Activated naive CD8-positive, alpha-beta T cell treated with anti-CD3 and anti-CD28 coated beads, Interleukin-2, amount 50 U/mL, for 24 hours (primary cell): ENCODE measurements around the gene TBPL1.

Source experiments
- ATAC-seq: fragments of 150-1000 bp; cut with Tn5 transposase; one replicate; pipeline ENCODE4 v1.10.0; 2021
- DNase-seq: peaks from one replicate; pipeline ENCODE4 v3.0.0; 2021
- H3K27ac Mint-ChIP-seq: one replicate; pipeline ENCODE4 v1.8.0; 2021; ENCODE audit warnings: mild to moderate bottlenecking, mixed read lengths
- H3K27me3 Mint-ChIP-seq: one replicate; pipeline ENCODE4 v1.8.0; 2021; ENCODE audit warnings: mixed read lengths
- H3K36me3 Mint-ChIP-seq: one replicate; pipeline ENCODE4 v1.8.0; 2021; ENCODE audit warnings: low read depth, mixed read lengths
- H3K4me1 Mint-ChIP-seq: one replicate; pipeline ENCODE4 v1.8.0; 2021; ENCODE audit warnings: mixed read lengths
- H3K4me3 Mint-ChIP-seq: one replicate; pipeline ENCODE4 v1.8.0; 2021; ENCODE audit warnings: mild to moderate bottlenecking, moderate library complexity, mixed read lengths
- H3K9me3 Mint-ChIP-seq: one replicate; pipeline ENCODE4 v1.8.0; 2021; ENCODE audit warnings: mixed read lengths

TBPL1 gene

GRCh38 chr6:133939778-133940667 is 13.0 kb upstream of the TBPL1 start:
- Mint-ChIP-seq H3K4me3 (no peak overlapping the region), H3K4me1 (no peaks in the 10 kb centered on the region)
- ATAC-seq = no peak

GRCh38 chr6:133945158-133945557 is 7.9 kb upstream of the TBPL1 start:
- H3K4me3 Mint-ChIP-seq = no peak overlapping the region
- H3K9me3 Mint-ChIP-seq = no peaks in the 10 kb centered on the region
- peaks cover 6% of the 10 kb centered on the region for H3K27me3 Mint-ChIP-seq
- H3K36me3 Mint-ChIP-seq = no peaks in the 10 kb centered on the region
- H3K27ac Mint-ChIP-seq = no peak overlapping the region
- ATAC-seq (peak; percentile 24), DNase-seq (no peak)
- no peaks in the 10 kb centered on the region for H3K4me1 Mint-ChIP-seq

More at GRCh38 chr6:133939778-133940667, 13.0 kb upstream of the TBPL1 start:
- Mint-ChIP-seq H3K27ac (no peak overlapping the region), H3K27me3 (peaks cover 11% of the 10 kb centered on the region), H3K36me3 (no peaks in the 10 kb centered on the region), H3K9me3 (no peaks in the 10 kb centered on the region)
- no peak for DNase-seq

GRCh38 chr6:133947302-133947900 is 5.6 kb upstream of the TBPL1 start:
- Mint-ChIP-seq H3K4me3 (no peak overlapping the region), H3K27me3 (no peaks in the 10 kb centered on the region), H3K36me3 (no peaks in the 10 kb centered on the region), H3K9me3 (no peaks in the 10 kb centered on the region), H3K4me1 (peaks cover 8% of the 10 kb centered on the region), H3K27ac (no peak overlapping the region)
- ATAC-seq (no peak), DNase-seq (no peak)

DNA sequence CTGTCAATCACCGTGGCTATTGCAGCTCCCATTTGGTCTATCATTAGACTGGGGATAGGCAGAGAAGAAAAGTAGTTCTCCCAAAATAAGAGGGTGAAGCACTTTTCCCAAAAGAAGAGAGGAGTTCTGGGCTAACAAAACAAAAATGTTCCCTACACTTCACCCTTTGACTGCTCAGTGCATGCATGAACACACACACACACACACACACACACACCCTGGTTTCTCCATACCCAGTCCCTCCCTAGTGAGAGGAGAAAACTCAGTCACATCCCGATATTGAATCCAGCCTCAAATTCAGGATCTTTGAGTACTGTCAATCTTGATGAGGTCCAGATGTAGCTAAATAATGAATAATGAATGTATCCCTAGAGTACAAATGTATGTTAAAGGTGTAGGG is 4.6 kb upstream of the TBPL1 start:
- Mint-ChIP-seq H3K27me3 (no peaks in the 10 kb centered on the region), H3K4me1 (peaks cover 12% of the 10 kb centered on the region), H3K36me3 (no peaks in the 10 kb centered on the region), H3K4me3 (no peak overlapping the region), H3K9me3 (no peaks in the 10 kb centered on the region), H3K27ac (no peak overlapping the region)
- ATAC-seq (no peak), DNase-seq (no peak)

GRCh38 chr6:133951227-133951626 is 1.8 kb upstream of the TBPL1 start:
- Mint-ChIP-seq H3K4me3 (peak overlapping the region; percentile 97), H3K9me3 (no peaks in the 10 kb centered on the region), H3K36me3 (no peaks in the 10 kb centered on the region), H3K4me1 (peaks cover 34% of the 10 kb centered on the region), H3K27me3 (no peaks in the 10 kb centered on the region), H3K27ac (peak overlapping the region; percentile 71)
- no peak for ATAC-seq
- no peak for DNase-seq

DNA sequence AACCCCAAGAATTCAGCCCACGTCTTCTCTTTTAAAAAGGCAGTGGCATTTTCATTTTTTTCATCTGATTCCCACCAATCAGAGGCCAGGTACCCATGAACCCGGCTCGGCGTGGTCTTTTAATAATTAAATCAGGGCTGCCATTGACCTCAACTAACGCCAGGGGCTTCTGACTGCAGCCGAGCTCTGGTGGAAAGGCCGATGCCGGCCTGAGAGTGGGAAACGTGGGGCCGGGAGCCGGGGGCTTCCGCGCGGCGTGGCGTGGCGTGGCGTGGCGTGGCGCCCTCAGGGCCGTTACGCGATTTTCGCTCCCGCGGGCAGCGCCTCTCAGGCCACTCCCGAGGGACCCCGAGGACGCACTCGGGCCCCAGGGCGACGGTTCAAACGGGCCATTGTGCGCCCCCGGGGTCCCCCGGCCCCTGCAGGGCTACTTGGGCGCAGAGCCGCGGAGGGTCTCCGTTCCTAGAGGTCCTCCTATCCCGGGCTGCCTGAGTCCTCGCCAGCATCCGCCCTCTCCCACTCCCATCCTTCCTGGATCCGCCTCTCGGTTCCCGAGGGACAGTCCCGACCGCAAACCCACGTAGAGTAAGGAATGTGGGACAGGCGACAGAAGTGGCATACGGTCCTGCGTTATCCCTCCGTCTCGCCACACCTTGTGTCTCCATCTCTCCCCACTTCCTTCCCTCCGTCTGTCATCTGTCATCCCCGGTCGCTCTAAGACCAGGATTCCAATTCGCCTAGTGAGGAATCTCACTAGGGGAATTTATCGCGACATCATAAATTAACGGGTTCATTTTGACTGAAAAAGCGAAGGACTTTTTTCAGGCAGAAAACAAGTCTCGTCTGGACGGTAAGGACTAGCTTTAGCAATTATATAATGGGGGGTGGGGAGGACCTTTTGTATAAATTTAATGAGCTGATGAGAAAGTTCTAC is 876 bp upstream of the TBPL1 start:
- peaks cover 43% of the 10 kb centered on the region for H3K4me1 Mint-ChIP-seq
- ATAC-seq (peak; percentile 22), DNase-seq (peak; percentile 51)
- peak overlapping the region; percentile 97 for H3K4me3 Mint-ChIP-seq
- no peaks in the 10 kb centered on the region for H3K27me3 Mint-ChIP-seq
- H3K36me3 Mint-ChIP-seq = no peaks in the 10 kb centered on the region
- H3K9me3 Mint-ChIP-seq = no peaks in the 10 kb centered on the region
- H3K27ac Mint-ChIP-seq = peak overlapping the region; percentile 95

- no peaks in the 10 kb centered on the region for H3K27me3 Mint-ChIP-seq
- no peaks in the 10 kb centered on the region for H3K9me3 Mint-ChIP-seq
- ATAC-seq (no peak), DNase-seq (no peak)
- peaks cover 53% of the 10 kb centered on the region for H3K4me1 Mint-ChIP-seq
- H3K27ac Mint-ChIP-seq = peak overlapping the region; percentile 95
- no peaks in the 10 kb centered on the region for H3K36me3 Mint-ChIP-seq
- H3K4me3 Mint-ChIP-seq = peak overlapping the region; percentile 97
Observed at GRCh38 chr6:133953634-133954415, 801 bp downstream of the TBPL1 start.

DNA sequence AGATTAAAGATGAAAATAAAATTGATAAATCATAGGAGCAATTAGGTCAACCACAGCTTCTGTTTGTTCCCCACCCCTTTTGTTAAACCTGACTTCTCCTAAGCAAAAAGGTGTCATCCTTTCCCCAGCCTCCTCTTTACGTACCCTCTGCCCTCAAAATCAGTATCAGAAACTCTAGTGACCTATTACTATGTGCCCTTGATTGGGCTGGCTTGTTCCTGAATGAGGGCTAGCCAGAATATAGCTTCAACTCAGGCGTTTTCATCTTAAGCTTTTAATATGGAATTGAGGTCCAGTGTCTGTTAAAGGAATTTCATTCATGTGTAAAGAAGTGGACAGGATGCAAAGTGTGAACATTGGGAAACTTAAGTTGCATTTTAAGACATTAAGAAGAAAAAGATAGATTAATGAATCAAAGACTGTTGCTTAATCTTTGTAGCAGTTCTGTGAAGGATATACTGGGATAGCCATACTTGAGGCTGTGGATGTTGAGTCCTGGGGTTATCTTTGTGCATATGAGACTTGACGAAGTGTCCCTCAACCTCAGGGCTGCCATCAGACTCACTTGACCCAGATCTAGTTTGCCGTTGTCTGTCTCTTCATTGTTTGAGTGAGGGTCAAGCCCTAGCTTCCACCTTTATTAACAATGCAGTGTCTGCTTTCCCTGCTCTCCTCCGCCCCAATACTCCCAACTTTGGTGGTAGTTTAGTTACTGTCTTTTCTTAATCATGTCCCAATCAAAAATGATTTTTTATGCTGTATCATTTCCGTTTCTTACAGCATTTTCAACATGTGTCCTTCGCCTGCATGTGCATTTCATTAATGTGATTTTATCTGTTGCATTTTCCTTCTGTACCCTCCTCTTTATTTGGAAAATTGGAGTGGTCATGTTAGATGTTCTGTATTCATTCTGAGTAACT is 1.9 kb downstream of the TBPL1 start:
- H3K4me3 Mint-ChIP-seq = peak overlapping the region; percentile 97
- ATAC-seq (no peak), DNase-seq (no peak)
- H3K27me3 Mint-ChIP-seq = no peaks in the 10 kb centered on the region
- H3K36me3 Mint-ChIP-seq = peaks cover 2% of the 10 kb centered on the region
- H3K4me1 Mint-ChIP-seq = peaks cover 61% of the 10 kb centered on the region
- no peak overlapping the region for H3K27ac Mint-ChIP-seq
- no peaks in the 10 kb centered on the region for H3K9me3 Mint-ChIP-seq

DNA sequence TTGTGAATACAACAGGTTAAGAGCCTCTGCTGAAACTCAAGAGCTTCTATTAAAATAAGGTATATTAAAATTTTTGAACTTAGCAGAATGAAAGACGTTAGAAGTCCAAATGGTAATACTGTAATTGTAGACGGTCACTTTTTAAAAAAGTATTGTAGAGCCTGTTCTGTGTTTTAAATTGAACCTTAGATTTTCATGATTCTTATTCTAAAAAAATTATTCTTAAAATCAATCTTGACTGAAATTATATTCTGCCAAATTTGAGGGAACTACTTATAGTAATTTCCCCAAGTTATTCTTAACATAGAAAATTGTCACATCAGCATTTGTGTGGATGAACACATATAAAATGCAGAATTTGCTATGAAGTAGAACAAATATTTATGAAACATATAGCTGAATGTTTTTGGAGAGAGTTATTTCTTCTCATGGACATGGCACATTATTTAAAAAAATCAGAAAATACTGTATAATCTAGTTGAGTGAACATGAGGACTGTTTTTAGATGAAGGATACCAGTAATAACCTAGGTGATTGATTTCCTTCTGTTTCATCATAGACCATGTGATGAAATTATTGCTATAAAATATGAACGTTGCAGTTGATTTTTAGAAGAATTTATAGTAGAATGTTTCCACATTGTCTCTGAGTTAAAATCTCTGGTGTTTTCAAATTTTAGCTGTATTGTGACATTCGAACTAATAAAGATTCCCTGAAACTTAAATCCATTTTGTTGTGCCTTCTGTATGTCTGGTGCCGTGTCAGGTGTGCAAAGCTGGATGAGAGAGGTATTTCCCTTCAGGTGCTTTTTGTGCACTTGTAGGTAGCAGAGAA is 2.8 kb downstream of the TBPL1 start:
- H3K36me3 Mint-ChIP-seq = peaks cover 2% of the 10 kb centered on the region
- H3K27me3 Mint-ChIP-seq = no peaks in the 10 kb centered on the region
- ATAC-seq (no peak), DNase-seq (no peak)
- H3K9me3 Mint-ChIP-seq = no peaks in the 10 kb centered on the region
- H3K4me1 Mint-ChIP-seq = peaks cover 67% of the 10 kb centered on the region
- H3K4me3 Mint-ChIP-seq = peak overlapping the region; percentile 97
- H3K27ac Mint-ChIP-seq = no peak overlapping the region

DNA sequence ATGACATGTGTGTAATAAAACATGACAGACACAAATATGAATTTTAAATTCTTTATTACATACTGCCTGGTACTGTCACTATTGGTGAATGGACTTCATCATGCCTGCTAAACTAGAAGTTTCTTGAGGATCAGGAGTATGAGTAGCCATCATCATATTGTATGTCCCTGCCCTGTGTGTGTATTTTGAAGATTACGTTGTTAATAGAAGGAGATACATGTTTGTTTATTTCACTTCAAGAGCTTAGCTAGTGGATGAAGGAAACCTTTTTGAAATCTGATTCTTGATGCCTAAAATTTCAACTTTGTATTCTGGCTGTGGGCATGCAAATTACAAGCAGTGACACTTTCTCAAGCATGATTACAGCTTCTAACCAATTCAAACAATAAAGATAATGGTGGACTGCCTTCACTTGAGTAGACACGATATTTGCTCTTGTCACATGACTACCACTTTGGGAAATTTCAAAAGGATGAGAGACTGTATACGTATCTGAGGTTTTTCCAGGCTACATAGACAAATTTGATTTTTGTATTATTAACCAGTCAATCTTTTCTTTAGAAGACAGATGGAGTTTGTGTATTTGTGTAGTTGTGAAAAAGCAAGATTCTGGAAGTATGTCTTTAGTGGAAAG is 3.5 kb downstream of the TBPL1 start:
- no peak for DNase-seq
- no peaks in the 10 kb centered on the region for H3K9me3 Mint-ChIP-seq
- H3K4me3 Mint-ChIP-seq = no peak overlapping the region
- H3K27ac Mint-ChIP-seq = no peak overlapping the region
- H3K27me3 Mint-ChIP-seq = no peaks in the 10 kb centered on the region
- peaks cover 2% of the 10 kb centered on the region for H3K36me3 Mint-ChIP-seq
- peaks cover 64% of the 10 kb centered on the region for H3K4me1 Mint-ChIP-seq
- ATAC-seq = no peak

- ATAC-seq (no peak), DNase-seq (no peak)
- Mint-ChIP-seq H3K4me3 (no peak overlapping the region), H3K27ac (no peak overlapping the region), H3K4me1 (peaks cover 68% of the 10 kb centered on the region), H3K9me3 (no peaks in the 10 kb centered on the region), H3K27me3 (no peaks in the 10 kb centered on the region), H3K36me3 (peaks cover 2% of the 10 kb centered on the region)
Observed at GRCh38 chr6:133957227-133957626, 4.2 kb downstream of the TBPL1 start.

DNA sequence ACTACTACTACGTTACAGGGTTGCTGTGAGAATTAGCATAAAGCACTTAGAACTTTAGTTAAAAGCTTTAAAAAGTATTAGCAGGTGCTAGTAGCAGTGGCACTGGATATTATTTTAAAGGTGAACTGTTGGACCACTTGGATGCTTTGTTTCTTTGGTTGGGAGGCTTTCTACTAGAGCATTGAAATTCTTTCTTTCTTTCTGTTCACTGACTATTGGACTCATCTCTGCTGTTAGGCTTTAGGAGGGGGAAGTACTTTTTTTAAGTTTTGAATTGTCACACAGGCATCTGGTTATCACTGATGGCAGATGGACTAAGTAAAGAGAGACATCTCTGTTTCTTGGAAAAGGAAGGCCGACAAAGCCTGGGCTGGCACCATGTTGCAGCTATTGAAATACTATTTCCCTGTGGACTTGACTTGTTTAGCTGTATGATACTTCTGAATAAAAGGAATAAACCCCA is 4.8 kb downstream of the TBPL1 start:
- DNase-seq (no peak), ATAC-seq (no peak)
- no peak overlapping the region for H3K27ac Mint-ChIP-seq
- no peaks in the 10 kb centered on the region for H3K9me3 Mint-ChIP-seq
- no peaks in the 10 kb centered on the region for H3K27me3 Mint-ChIP-seq
- peaks cover 2% of the 10 kb centered on the region for H3K36me3 Mint-ChIP-seq
- peaks cover 68% of the 10 kb centered on the region for H3K4me1 Mint-ChIP-seq
- no peak overlapping the region for H3K4me3 Mint-ChIP-seq
